GM06990 (cell line): ENCODE results near the gene CFAP299.
"Not testable (repeated sequence)": the region's sequence is repeated elsewhere in the genome, so short reads cannot be mapped to it uniquely, and the experiment has no call there.

Experiments
- DNase-seq: peaks from one replicate; pipeline ENCODE4 v3.0.0-alpha.2; 2011; ENCODE audit not compliant: insufficient read length; ENCODE audit errors: extremely low read depth
- H3K27me3 ChIP-seq: replicated peaks from 2 replicates; pipeline ENCODE4 v1.6.0; 2011; ENCODE audit warnings: low read length; ENCODE audit not compliant: control insufficient read depth, insufficient read depth
- H3K36me3 ChIP-seq: 2 replicates; pipeline ENCODE4 v1.5.1; 2011; ENCODE audit warnings: low read length; ENCODE audit not compliant: control insufficient read depth, insufficient read depth
- H3K4me3 ChIP-seq: replicated peaks from 2 replicates; pipeline ENCODE4 v1.5.1; 2011; ENCODE audit warnings: low read depth, mild to moderate bottlenecking, control low read depth, low read length
- TF ChIP-seq, protein P1 (sequence below): IDR thresholded peaks from 2 replicates; pipeline ENCODE4 v1.5.1; 2011; ENCODE audit warnings: low read length, control low read depth, mild to moderate bottlenecking, inconsistent platforms; ENCODE audit not compliant: insufficient read depth, poor library complexity, severe bottlenecking

The CFAP299 gene

DNA sequence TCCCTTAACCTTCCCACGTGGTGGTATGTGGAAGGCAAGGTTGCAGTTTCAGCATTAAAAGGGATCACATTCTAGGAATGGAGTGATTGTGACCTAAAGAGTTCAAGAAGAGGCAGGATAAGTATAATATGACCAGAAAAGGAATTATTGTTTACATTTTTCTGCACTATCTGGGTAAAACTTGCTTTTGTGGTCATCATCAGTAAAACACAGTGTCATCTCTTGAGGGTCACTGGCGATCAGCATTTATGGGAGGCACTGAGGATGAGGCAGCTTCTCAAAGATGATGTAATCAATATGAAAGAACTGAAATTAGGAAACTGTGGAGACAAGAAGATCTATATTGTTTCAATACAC is 88.7 kb downstream of the CFAP299 start:
- no peak for DNase-seq
- Histone ChIP-seq H3K4me3 (no peak overlapping the region), H3K27me3 (no peaks in the 10 kb centered on the region; the same call in 1 of the 2 replicates), H3K36me3 (no peaks in the 10 kb centered on the region)
- TF ChIP-seq, protein P1, sequence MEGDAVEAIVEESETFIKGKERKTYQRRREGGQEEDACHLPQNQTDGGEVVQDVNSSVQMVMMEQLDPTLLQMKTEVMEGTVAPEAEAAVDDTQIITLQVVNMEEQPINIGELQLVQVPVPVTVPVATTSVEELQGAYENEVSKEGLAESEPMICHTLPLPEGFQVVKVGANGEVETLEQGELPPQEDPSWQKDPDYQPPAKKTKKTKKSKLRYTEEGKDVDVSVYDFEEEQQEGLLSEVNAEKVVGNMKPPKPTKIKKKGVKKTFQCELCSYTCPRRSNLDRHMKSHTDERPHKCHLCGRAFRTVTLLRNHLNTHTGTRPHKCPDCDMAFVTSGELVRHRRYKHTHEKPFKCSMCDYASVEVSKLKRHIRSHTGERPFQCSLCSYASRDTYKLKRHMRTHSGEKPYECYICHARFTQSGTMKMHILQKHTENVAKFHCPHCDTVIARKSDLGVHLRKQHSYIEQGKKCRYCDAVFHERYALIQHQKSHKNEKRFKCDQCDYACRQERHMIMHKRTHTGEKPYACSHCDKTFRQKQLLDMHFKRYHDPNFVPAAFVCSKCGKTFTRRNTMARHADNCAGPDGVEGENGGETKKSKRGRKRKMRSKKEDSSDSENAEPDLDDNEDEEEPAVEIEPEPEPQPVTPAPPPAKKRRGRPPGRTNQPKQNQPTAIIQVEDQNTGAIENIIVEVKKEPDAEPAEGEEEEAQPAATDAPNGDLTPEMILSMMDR = no peak

DNA sequence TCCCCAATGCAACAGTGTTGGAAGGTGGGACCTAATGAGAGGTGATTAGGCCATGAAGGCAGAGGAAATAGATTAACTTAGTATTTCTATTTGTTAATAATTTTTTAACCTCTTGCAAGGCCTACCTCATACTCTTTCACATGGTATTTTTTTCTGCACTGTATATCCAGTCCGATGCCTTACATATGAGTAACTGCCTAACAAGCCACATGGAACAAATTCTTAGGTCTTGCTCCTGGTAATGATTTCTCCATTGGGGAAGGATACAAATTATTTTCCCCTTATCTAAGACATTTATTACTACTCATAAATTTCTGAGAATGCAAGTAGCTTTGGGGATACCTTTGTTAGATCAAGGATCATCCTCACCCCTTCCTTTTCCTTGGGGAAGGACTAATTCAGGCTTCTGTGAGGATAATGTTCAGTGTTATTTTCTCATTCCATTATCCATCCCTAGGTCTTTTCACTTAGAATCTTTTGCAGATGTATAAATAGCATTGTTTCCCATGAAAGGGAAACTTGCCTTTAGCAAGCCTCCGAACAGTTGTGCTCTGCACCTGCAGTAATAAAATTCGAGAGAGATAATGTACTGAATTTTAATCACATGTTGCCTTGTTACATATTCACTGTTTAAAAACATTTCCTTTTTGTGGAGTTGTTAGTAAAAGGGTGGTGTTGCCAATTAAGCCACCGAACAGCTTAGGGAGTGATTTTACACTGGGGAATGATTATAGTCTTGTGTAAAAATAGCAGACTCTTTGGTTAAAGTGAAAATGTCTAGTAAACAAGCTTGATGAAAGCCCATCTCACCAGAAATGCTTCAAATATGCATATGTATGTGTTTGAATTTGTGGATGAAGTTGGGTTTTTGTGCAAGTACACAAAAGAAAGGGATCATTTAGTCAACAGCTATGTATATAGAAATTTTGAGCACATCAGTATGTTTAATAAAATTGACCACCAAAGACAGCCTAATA is 89.9 kb downstream of the CFAP299 start:
- Histone ChIP-seq H3K27me3 (no peaks in the 10 kb centered on the region), H3K4me3 (no peak overlapping the region), H3K36me3 (no peaks in the 10 kb centered on the region)
- TF ChIP-seq, protein P1 = no peak
- DNase-seq = no peak

DNA sequence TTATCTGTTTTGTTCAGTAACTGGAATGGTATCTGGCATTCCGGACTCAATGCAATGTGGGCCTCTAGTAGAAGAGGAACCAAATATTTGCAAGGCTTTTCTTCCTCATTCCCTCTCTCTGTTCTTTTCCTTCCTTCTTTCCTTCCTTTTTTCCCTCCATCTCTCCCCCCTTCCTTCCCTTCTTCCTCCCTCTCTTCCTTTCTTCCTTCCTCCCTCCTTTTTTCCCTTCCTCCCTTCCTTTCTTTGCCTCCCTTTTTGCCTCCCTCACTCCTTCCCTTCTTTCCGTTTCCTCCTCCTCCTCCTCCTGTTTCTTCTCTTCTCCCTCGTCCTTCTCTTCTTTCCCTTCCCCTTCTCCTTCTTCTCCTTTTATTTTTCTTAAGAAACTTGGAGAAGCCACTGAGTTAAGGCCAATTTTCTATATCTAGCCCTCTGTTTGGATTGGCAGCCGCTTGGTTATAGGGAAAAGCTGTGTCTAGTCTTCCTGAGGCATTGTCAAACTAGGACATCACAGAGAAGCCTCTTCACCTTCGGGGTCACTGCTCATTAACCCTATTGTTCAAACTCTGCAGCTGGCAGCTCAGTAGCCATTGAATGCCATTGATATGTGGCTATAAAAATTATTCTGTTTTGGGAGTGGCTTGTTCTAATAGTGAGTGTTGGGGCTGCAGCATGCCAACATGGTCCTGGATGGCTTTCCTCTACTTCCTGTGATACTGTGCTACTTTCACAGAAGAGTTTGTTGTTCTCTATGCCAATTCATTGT is 95.9 kb downstream of the CFAP299 start:
- Histone ChIP-seq H3K27me3 (no peaks in the 10 kb centered on the region), H3K36me3 (no peaks in the 10 kb centered on the region), H3K4me3 (no peak overlapping the region)
- TF ChIP-seq, protein P1 = no peak
- DNase-seq = no peak

DNA sequence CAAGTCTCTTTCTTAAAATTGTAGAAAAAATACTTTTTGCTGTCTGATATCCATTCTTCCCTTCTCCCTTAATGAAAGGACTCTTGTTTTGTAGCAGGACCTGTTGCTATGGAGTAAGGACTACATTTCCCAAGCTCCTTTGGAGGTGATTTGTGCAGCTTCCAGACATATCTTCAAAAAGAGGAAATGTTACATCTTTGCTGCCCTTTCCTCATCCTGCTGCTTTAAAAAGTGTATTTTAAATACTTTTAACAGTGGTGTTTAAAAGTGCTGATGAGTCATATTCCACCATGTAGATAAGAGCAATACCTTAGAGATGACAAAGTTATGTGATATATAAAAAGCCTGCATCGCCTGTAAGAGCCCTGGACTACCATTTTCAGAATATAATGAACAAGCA is 98.7 kb downstream of the CFAP299 start:
- Histone ChIP-seq H3K27me3 (no peaks in the 10 kb centered on the region), H3K4me3 (no peak overlapping the region), H3K36me3 (no peaks in the 10 kb centered on the region)
- TF ChIP-seq, protein P1 = no peak
- DNase-seq = no peak

DNA sequence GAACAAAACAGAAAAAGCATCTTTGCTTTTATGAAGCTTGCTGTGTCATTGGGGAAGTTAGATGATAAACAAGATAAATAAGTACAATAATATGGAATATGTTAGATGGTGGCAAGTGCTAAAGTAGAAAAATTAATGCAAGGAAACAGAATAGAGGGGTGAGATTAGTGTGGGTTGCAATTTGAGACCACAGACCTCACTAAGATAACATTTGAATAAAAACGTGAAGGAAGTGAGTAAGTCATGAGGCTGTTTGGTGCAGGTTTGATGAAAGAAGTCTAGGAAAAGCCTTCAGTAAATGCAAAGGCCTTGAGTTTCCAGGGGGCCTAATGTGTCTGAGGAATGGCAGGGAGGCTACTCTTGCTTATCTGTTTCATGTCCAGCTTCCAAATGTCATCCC is 102.5 kb downstream of the CFAP299 start:
- no peak for DNase-seq
- Histone ChIP-seq H3K36me3 (no peaks in the 10 kb centered on the region), H3K27me3 (no peaks in the 10 kb centered on the region), H3K4me3 (no peak overlapping the region)
- TF ChIP-seq, protein P1 = no peak

DNA sequence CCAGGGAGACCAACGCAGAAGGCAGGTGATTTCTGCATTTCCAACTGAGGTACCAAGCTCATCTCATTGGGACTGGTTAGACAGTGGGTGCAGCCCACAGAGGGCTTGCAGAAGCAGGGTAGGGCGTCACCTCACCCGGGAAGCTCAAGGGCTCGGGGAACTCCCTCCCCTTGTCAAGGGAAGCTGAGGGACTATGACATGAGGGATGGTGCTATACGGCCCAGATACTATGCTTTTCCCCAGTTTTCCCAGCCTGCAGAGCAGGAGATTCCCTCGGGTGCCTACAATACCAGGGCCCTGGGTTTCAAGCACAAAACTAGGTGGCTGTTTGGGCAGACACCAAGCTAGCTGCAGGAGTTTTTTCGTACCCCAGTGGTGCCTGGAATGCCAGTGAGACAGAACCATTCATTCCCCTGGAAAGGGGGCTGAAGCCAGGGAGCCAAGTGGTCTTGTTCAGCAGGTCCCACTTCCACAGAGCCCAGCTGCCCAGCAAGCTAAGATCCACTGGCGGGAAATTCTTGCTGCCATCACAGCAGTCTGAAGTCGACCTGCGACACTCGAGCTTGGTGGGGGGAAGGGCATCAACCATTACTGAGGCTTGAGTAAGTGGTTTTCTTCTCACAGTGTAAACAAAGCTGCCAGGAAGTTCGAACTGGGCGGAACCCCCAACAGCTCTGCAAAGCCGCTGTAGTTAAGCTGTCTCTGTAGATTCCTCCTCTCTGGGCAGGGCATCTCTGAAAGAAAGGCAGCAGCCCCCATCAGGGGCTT is 103.9 kb downstream of the CFAP299 start:
- H3K36me3 ChIP-seq, H3K4me3 ChIP-seq, H3K27me3 ChIP-seq, DNase-seq: not testable (repeated sequence)
